ENCODE data around the gene VMO1. TPM values are rescaled to one million over a fixed set of nuclear protein-coding genes. Genes with fewer than 3 reads are reported as not detected.
A peak's percentile ranks its signal among the peaks of the same experiment; 100 is the strongest.

VMO1 gene
- polyA plus RNA-seq, 1 of the 3 experiments (the other 2 are of a cell fraction), result 1.3 TPM

DNA sequence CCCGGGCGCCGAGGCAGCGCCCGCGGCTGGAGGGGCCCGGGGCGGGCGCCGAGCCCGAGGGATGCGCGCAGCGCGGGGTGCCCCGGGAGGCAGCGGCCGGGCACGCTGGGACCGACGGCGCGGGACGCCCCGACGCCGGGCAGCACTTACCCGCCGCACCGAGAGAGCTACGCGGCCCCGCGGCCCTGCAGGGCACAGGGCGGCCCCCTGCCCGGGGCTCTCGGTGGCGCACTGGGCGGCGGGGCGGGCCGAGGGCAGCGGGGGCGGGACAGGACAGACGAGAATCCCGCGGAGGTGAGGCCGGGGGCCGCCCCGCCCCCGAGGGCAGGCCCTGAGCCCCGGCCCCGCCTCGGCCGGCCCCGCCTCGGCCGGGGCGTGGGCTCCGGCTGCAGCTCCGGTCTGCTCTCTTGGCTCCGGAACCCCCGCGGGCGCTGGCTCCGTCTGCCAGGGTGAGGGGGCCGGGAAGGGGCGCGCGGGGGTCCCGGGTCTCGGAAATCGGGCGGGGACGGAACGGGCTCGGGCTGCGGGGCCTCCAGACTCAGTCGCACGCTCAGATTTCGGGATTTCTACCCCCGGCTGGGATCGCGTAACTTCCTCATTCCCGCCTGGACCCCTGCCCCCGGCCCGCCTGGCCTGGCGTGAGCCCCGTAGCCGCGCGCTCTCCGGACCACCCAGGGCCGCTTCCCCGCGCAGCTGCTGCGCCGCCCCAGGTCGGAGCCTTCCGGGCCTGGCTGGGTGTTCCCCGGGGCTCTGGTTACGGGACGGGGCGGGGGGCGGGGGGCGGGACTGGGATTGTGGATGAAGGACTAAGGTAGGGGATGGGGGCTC, 20.8 kb upstream of the VMO1 start, which contains the start of gene PLD2:
Gene PLD2, plus strand, starts transcription at position 376 of the 828 bp plus-strand sequence. CDS start 621 bp downstream, outside the sequence.
- Histone ChIP-seq H3K9ac (peak within 1 kb of the TSS; percentile 84), H3K27ac (ENCODE audit: low read depth in 2 of 2, low read length in 1 of 2) (peak within 1 kb of the TSS in 1 of 2 experiments; percentile 41; a peak in 2 of 4 replicates)
- POLR2A ChIA-PET, result interaction anchor here (1.0 to 1.6 kb wide), 4 partner anchors 11 to 17 kb away, joined by 4 to 11 read pairs (median 8); partner anchors contain the start of gene PSMB6
- TF ChIP-seq, protein P1, sequence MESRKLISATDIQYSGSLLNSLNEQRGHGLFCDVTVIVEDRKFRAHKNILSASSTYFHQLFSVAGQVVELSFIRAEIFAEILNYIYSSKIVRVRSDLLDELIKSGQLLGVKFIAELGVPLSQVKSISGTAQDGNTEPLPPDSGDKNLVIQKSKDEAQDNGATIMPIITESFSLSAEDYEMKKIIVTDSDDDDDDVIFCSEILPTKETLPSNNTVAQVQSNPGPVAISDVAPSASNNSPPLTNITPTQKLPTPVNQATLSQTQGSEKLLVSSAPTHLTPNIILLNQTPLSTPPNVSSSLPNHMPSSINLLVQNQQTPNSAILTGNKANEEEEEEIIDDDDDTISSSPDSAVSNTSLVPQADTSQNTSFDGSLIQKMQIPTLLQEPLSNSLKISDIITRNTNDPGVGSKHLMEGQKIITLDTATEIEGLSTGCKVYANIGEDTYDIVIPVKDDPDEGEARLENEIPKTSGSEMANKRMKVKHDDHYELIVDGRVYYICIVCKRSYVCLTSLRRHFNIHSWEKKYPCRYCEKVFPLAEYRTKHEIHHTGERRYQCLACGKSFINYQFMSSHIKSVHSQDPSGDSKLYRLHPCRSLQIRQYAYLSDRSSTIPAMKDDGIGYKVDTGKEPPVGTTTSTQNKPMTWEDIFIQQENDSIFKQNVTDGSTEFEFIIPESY (IDR thresholded peaks at IDR 0.05; ENCODE audit: borderline replicate concordance, low read depth), result peak; percentile 74; the same call in 1 of the 2 replicates
- peak; percentile 67 for TF ChIP-seq POLR2AphosphoS5 (IDR thresholded peaks at IDR 0.05; ENCODE audit: low read depth, low read length)
- no peak for TF ChIP-seq MEF2A (IDR thresholded peaks at IDR 0.05; ENCODE audit: borderline replicate concordance, low read depth)
- TF ChIP-seq EZH2phosphoT487 (IDR thresholded peaks at IDR 0.05; ENCODE audit: borderline replicate concordance, low read depth), result no peak
- TF ChIP-seq RFX5 (IDR thresholded peaks at IDR 0.05; ENCODE audit: low read length), result no peak
- no peak for TF ChIP-seq GATA2 (CRISPR knock-in tag; IDR thresholded peaks at IDR 0.05)
- no peak for TF ChIP-seq SMC3 (IDR thresholded peaks at IDR 0.05; ENCODE audit: low read depth, low read length)
- TF ChIP-seq, protein P2, sequence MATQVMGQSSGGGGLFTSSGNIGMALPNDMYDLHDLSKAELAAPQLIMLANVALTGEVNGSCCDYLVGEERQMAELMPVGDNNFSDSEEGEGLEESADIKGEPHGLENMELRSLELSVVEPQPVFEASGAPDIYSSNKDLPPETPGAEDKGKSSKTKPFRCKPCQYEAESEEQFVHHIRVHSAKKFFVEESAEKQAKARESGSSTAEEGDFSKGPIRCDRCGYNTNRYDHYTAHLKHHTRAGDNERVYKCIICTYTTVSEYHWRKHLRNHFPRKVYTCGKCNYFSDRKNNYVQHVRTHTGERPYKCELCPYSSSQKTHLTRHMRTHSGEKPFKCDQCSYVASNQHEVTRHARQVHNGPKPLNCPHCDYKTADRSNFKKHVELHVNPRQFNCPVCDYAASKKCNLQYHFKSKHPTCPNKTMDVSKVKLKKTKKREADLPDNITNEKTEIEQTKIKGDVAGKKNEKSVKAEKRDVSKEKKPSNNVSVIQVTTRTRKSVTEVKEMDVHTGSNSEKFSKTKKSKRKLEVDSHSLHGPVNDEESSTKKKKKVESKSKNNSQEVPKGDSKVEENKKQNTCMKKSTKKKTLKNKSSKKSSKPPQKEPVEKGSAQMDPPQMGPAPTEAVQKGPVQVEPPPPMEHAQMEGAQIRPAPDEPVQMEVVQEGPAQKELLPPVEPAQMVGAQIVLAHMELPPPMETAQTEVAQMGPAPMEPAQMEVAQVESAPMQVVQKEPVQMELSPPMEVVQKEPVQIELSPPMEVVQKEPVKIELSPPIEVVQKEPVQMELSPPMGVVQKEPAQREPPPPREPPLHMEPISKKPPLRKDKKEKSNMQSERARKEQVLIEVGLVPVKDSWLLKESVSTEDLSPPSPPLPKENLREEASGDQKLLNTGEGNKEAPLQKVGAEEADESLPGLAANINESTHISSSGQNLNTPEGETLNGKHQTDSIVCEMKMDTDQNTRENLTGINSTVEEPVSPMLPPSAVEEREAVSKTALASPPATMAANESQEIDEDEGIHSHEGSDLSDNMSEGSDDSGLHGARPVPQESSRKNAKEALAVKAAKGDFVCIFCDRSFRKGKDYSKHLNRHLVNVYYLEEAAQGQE (IDR thresholded peaks at IDR 0.05; ENCODE audit: low read depth, low read length), result no peak
- TF ChIP-seq MXI1 (IDR thresholded peaks at IDR 0.05; ENCODE audit: low read depth, low read length), result 0 out of 2 replicates have a peak, but pooled peaks have one; percentile 36
- TF ChIP-seq, protein P3, sequence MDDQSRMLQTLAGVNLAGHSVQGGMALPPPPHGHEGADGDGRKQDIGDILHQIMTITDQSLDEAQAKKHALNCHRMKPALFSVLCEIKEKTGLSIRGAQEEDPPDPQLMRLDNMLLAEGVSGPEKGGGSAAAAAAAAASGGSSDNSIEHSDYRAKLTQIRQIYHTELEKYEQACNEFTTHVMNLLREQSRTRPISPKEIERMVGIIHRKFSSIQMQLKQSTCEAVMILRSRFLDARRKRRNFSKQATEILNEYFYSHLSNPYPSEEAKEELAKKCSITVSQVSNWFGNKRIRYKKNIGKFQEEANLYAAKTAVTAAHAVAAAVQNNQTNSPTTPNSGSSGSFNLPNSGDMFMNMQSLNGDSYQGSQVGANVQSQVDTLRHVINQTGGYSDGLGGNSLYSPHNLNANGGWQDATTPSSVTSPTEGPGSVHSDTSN (IDR thresholded peaks at IDR 0.05), result no peak
- TF ChIP-seq, protein P4, sequence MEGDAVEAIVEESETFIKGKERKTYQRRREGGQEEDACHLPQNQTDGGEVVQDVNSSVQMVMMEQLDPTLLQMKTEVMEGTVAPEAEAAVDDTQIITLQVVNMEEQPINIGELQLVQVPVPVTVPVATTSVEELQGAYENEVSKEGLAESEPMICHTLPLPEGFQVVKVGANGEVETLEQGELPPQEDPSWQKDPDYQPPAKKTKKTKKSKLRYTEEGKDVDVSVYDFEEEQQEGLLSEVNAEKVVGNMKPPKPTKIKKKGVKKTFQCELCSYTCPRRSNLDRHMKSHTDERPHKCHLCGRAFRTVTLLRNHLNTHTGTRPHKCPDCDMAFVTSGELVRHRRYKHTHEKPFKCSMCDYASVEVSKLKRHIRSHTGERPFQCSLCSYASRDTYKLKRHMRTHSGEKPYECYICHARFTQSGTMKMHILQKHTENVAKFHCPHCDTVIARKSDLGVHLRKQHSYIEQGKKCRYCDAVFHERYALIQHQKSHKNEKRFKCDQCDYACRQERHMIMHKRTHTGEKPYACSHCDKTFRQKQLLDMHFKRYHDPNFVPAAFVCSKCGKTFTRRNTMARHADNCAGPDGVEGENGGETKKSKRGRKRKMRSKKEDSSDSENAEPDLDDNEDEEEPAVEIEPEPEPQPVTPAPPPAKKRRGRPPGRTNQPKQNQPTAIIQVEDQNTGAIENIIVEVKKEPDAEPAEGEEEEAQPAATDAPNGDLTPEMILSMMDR (IDR thresholded peaks at IDR 0.05), result no peak
- TF ChIP-seq RXRA (IDR thresholded peaks at IDR 0.05; ENCODE audit: borderline replicate concordance, low read depth), result no peak
- TF ChIP-seq TCF12 (IDR thresholded peaks at IDR 0.05), result no peak
- TF ChIP-seq SIN3A (IDR thresholded peaks at IDR 0.05; ENCODE audit: borderline replicate concordance, low read depth, low read length), result no peak; the same call in 1 of the 2 replicates
- TF ChIP-seq, protein P5, sequence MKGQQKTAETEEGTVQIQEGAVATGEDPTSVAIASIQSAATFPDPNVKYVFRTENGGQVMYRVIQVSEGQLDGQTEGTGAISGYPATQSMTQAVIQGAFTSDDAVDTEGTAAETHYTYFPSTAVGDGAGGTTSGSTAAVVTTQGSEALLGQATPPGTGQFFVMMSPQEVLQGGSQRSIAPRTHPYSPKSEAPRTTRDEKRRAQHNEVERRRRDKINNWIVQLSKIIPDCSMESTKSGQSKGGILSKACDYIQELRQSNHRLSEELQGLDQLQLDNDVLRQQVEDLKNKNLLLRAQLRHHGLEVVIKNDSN (IDR thresholded peaks at IDR 0.05; ENCODE audit: borderline replicate concordance, low read depth), result no peak
- TF ChIP-seq FOXJ3 (CRISPR knock-in tag; IDR thresholded peaks at IDR 0.05), result no peak
- TF ChIP-seq ELF1 (IDR thresholded peaks at IDR 0.05), result no peak
- peak; percentile 8; the same call in 1 of the 2 replicates for TF ChIP-seq NFIC (IDR thresholded peaks at IDR 0.05; ENCODE audit: borderline replicate concordance)
- TF ChIP-seq GABPA (IDR thresholded peaks at IDR 0.05; ENCODE audit: low read depth), result no peak
- no peak for TF ChIP-seq RCOR1 (IDR thresholded peaks at IDR 0.05; ENCODE audit: low read length)
- TF ChIP-seq TAF1 (IDR thresholded peaks at IDR 0.05; ENCODE audit: borderline replicate concordance, low read depth, low read length), result no peak
- TF ChIP-seq CHD2 (IDR thresholded peaks at IDR 0.05; ENCODE audit: low read length, partially characterized antibody), result peak; percentile 95

More for the DNA sequence above, 20.8 kb upstream of the VMO1 start, which contains the start of gene PLD2:
- no peaks in the 10 kb centered on the region for H3K9me2 ChIP-seq
- peaks cover 5 to 6% of the 10 kb centered on the region in 2 experiments for H3K36me3 ChIP-seq (replicated peaks in 1 of 2; ENCODE audit: control insufficient read depth in 1 of 2, insufficient read depth in 2 of 2, low read length in 1 of 2)
- H3K4me2 ChIP-seq, result peak within 1 kb of the TSS; percentile 93
- WGBS (ENCODE audit: low lambda C conversion rate), result 0% methylated on average over 5 of the region's 106 CpGs
- CTCF ChIA-PET, result interaction anchor here (0.9 to 2.0 kb wide), 7 partner anchors 9 to 102 kb away, joined by 3 to 10 read pairs (median 4); no protein-coding TSS in a partner anchor
- peaks cover 17% of the 10 kb centered on the region; the same call in 1 of the 2 replicates for H3K79me2 ChIP-seq (ENCODE audit: insufficient read depth)
- peak; percentile 100 for DNase-seq
- H3K4me3 ChIP-seq (ENCODE audit: low read depth in 2 of 2, low read length in 1 of 2), result peak within 1 kb of the TSS; percentile 63 to 92
- no peaks in the 10 kb centered on the region for H4K20me1 ChIP-seq (ENCODE audit: insufficient read depth)
- H3F3A ChIP-seq (replicated peaks; ENCODE audit: insufficient read depth), result no peaks in the 10 kb centered on the region
- peaks cover 0 to 8% of the 10 kb centered on the region in 2 experiments; a peak in 1 of 4 replicates for H3K4me1 ChIP-seq (ENCODE audit: control insufficient read depth in 1 of 2, insufficient read depth in 2 of 2, low read depth in 1 of 2, low read length in 1 of 2)
- H2AFZ ChIP-seq (ENCODE audit: low read depth), result peak within 1 kb of the TSS; percentile 97
- H3K27me3 ChIP-seq (ENCODE audit: insufficient read depth), result no peaks in the 10 kb centered on the region
- no peaks in the 10 kb centered on the region for H3K9me3 ChIP-seq

Data from SK-N-SH (cell line).